GM10266 (cell line): ENCODE results near the gene FCRL3.

Experiments used
- DNase-seq: peaks from one replicate; pipeline ENCODE4 v3.0.0; 2012; ENCODE audit errors: extremely low spot score
- CTCF ChIP-seq: IDR thresholded peaks from 2 replicates; pipeline ENCODE4 v1.5.1; 2012; ENCODE audit warnings: mild to moderate bottlenecking, low read depth; ENCODE audit not compliant: control insufficient read depth, insufficient read depth; ENCODE audit errors: missing control alignments

The FCRL3 gene

GRCh38 chr1:157724537-157725220, 24.1 kb upstream of the FCRL3 start:
- no peak for TF ChIP-seq CTCF
- DNase-seq, result no peak

GRCh38 chr1:157723157-157723556, 22.6 kb upstream of the FCRL3 start:
- no peak for DNase-seq
- TF ChIP-seq CTCF, result no peak

- DNase-seq, result no peak
- no peak for TF ChIP-seq CTCF
Measured at GRCh38 chr1:157721985-157722384, 21.4 kb upstream of the FCRL3 start.

GRCh38 chr1:157715736-157716135, 15.2 kb upstream of the FCRL3 start:
- TF ChIP-seq CTCF, result no peak

GRCh38 chr1:157711802-157712201, 11.2 kb upstream of the FCRL3 start:
- no peak for DNase-seq
- TF ChIP-seq CTCF, result no peak

More at GRCh38 chr1:157715736-157716135, 15.2 kb upstream of the FCRL3 start:
- DNase-seq, result no peak

- no peak for TF ChIP-seq CTCF
- no peak for DNase-seq
Measured at GRCh38 chr1:157704878-157705277, 4.3 kb upstream of the FCRL3 start.

GRCh38 chr1:157703981-157704380, 3.4 kb upstream of the FCRL3 start:
- no peak for DNase-seq
- no peak for TF ChIP-seq CTCF
